GM12878 (cell line): Measurements from ENCODE around the gene MGARP. TPM values are rescaled to one million over a fixed set of nuclear protein-coding genes. Genes with fewer than 3 reads are reported as not detected.

ENCODE experiments used
- ASH2L ChIP-seq: fragments of 300-600, 200-600 bp; sonication (generic); IDR thresholded peaks from 2 replicates; pipeline ENCODE4 v1.6.1; 2017; ENCODE audit warnings: low read depth, mild to moderate bottlenecking, borderline replicate concordance
- BACH1 ChIP-seq: fragments of 450-650 bp; IDR thresholded peaks from 2 replicates; pipeline ENCODE4 v1.6.1; 2017; ENCODE audit warnings: mild to moderate bottlenecking, borderline replicate concordance
- BHLHE40 ChIP-seq, 2 experiments: fragments of 450-650 bp in 1 of 2; IDR thresholded peaks; 2 replicates each; pipeline ENCODE4 v1.6.1; 2011 to 2017; ENCODE audit warnings: low read depth in 2 of 2, borderline replicate concordance in 1 of 2, improper control_type of control experiment in 1 of 2, low read length in 1 of 2, mild to moderate bottlenecking in 1 of 2
- BMI1 ChIP-seq: fragments of 450-650 bp; IDR thresholded peaks from 2 replicates; pipeline ENCODE4 v1.6.1; 2016; ENCODE audit warnings: mild to moderate bottlenecking, moderate library complexity, borderline replicate concordance
- CBX3 ChIP-seq: fragments of 200-600 bp; sonication (generic); IDR thresholded peaks from 2 replicates; pipeline ENCODE4 v1.6.1; 2016; ENCODE audit warnings: low read depth, borderline replicate concordance
- CHD1 ChIP-seq: IDR thresholded peaks from 2 replicates; pipeline ENCODE4 v1.6.1; 2012; ENCODE audit warnings: low read depth, low read length, improper control_type of control experiment
- CHD4 ChIP-seq: fragments of 200-600 bp; sonication (generic); IDR thresholded peaks from 2 replicates; pipeline ENCODE4 v1.6.1; 2016; ENCODE audit warnings: mild to moderate bottlenecking
- DPF2 ChIP-seq: fragments of 450-650 bp; IDR thresholded peaks from 2 replicates; pipeline ENCODE4 v1.6.1; 2017; ENCODE audit warnings: mild to moderate bottlenecking
- EP300 ChIP-seq, 2 experiments: fragments of 150-350 bp in 1 of 2; IDR thresholded peaks; 2 replicates each; pipeline ENCODE4 v1.6.1; 2011 to 2012; ENCODE audit warnings: low read depth in 2 of 2, low read length in 2 of 2, borderline replicate concordance in 1 of 2, improper control_type of control experiment in 1 of 2, inconsistent platforms in 1 of 2; ENCODE audit not compliant: control insufficient read depth in 1 of 2
- ESRRA ChIP-seq: IDR thresholded peaks from 2 replicates; pipeline ENCODE4 v1.6.1; 2012; ENCODE audit warnings: mild to moderate bottlenecking, low read length, improper control_type of control experiment
- EZH2 ChIP-seq: IDR thresholded peaks from 2 replicates; pipeline ENCODE4 v1.6.1; 2012; ENCODE audit warnings: low read depth, mild to moderate bottlenecking, control low read depth, inconsistent platforms, low read length, borderline replicate concordance; ENCODE audit not compliant: control insufficient read depth
- GATAD2B ChIP-seq: fragments of 450-650 bp; conservative IDR thresholded peaks from 2 replicates; pipeline ENCODE4 v1.6.1; 2017; ENCODE audit warnings: low read depth, mild to moderate bottlenecking, moderate library complexity
- HDAC6 ChIP-seq: fragments of 200-600 bp; sonication (generic); IDR thresholded peaks from one replicate; pipeline ENCODE4 v1.8.0; 2017; ENCODE audit warnings: antibody characterized with exemption; ENCODE audit not compliant: unreplicated experiment
- MEF2B ChIP-seq: fragments of 450-650 bp; IDR thresholded peaks from 2 replicates; pipeline ENCODE4 v1.6.1; 2018; ENCODE audit warnings: mild to moderate bottlenecking, moderate library complexity; ENCODE audit not compliant: partially characterized antibody, poor library complexity, severe bottlenecking
- MYB ChIP-seq: fragments of 150-350 bp; IDR thresholded peaks from 2 replicates; pipeline ENCODE4 v1.6.1; 2014; ENCODE audit warnings: mild to moderate bottlenecking, low read depth, low read length, borderline replicate concordance
- POLR2A ChIP-seq: IDR thresholded peaks from 2 replicates; pipeline ENCODE4 v1.6.1; 2011; ENCODE audit warnings: low read depth, mild to moderate bottlenecking, low read length
- RFX5 ChIP-seq: IDR thresholded peaks from 2 replicates; pipeline ENCODE4 v1.6.1; 2011; ENCODE audit warnings: low read depth, low read length, improper control_type of control experiment
- SMAD5 ChIP-seq: IDR thresholded peaks from 2 replicates; pipeline ENCODE4 v1.6.1; 2016; ENCODE audit warnings: antibody characterized with exemption, low read depth
- SMC3 ChIP-seq: IDR thresholded peaks from 2 replicates; pipeline ENCODE4 v1.6.1; 2011; ENCODE audit warnings: low read length, improper control_type of control experiment, borderline replicate concordance
- SPI1 ChIP-seq: IDR thresholded peaks from 2 replicates; pipeline ENCODE4 v1.6.1; 2011; ENCODE audit warnings: low read depth, mild to moderate bottlenecking, low read length, moderate library complexity, borderline replicate concordance; ENCODE audit not compliant: insufficient read depth
- STAT1 ChIP-seq: fragments of 450-650 bp; conservative IDR thresholded peaks from 2 replicates; pipeline ENCODE4 v1.6.1; 2014; ENCODE audit warnings: antibody characterized with exemption, mild to moderate bottlenecking
- YBX1 ChIP-seq: fragments of 450-650 bp; IDR thresholded peaks from 2 replicates; pipeline ENCODE4 v1.6.1; 2016; ENCODE audit warnings: antibody characterized with exemption
- ZBTB33 ChIP-seq: fragments of 450-650 bp; IDR thresholded peaks from 2 replicates; pipeline ENCODE4 v1.6.1; 2017; ENCODE audit warnings: mild to moderate bottlenecking
- ZZZ3 ChIP-seq: IDR thresholded peaks from 2 replicates; pipeline ENCODE4 v1.6.1; 2011; ENCODE audit warnings: low read depth; ENCODE audit not compliant: control insufficient read depth, insufficient read length
- polyA plus RNA-seq, 11 experiments: library from polyadenylated mRNA; depleted of rRNA in 4 of 11; unstranded in 6 of 11; stranded (reverse) in 5 of 11; fragments of >200 nt; fragmentation: Nextera tagmentation in 4 of 11; fragmentation: Illumina TruSeq in 1 of 11; extraction: Ambion mirVana in 4 of 11; extraction: Trizol in 1 of 11; gene quantifications; 1 replicate in 1 of 11; 2 replicates in 10 of 11; pipeline versions ENCODE4 v1.2.1 to v1.2.3, GENCODE V29; 2011 to 2016; ENCODE audit warnings: inconsistent platforms in 2 of 11, missing spikeins in 2 of 11, low read depth in 1 of 11
- total RNA-seq, 4 experiments: library from RNA; depleted of rRNA in 3 of 4; stranded (reverse); fragments of >200 nt in 3 of 4; fragmentation: Illumina TruSeq in 1 of 4; extraction: Trizol in 1 of 4; gene quantifications; 2 replicates each; pipeline versions ENCODE4 v1.2.1 to v1.2.3, GENCODE V29; 2013 to 2021
- TF ChIP-seq, protein P1 (sequence below): IDR thresholded peaks from 2 replicates; pipeline ENCODE4 v1.6.1; 2011; ENCODE audit warnings: low read depth, low read length, improper control_type of control experiment, borderline replicate concordance
- TF ChIP-seq, protein P2 (sequence below): IDR thresholded peaks from 2 replicates; pipeline ENCODE4 v1.6.1; 2012; ENCODE audit warnings: low read depth, low read length, improper control_type of control experiment

The MGARP gene
- total and polyA plus RNA-seq, 10 of the 15 experiments (the other 5 are each of a cell fraction or from before 2014, with no cell fraction given), result 0.04 to 0.23 (median 0.08) TPM; not detected in 7

DNA sequence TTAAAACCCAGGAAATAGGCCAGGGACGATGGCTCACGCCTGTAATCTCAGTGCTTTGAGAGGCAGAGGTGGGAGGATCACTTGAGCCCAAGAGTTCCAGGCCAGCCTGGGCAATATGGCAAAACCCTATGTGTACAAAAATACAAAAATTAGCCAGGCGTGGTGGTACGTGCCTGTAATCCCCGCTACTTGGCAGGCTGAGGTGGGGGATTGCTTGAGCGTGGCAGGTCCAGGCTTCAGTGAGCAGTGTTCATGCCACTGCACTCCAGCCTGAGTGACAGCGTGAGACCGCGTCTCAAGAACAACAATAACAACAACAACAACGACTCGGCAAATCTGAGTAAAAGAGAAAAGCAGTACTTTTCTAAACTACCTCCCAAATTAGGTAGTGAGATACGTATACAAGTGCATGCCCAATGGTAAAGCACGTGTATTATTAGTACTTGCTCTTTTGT lies 35.2 kb upstream of the MGARP start (continued):
- TF ChIP-seq, protein P1, sequence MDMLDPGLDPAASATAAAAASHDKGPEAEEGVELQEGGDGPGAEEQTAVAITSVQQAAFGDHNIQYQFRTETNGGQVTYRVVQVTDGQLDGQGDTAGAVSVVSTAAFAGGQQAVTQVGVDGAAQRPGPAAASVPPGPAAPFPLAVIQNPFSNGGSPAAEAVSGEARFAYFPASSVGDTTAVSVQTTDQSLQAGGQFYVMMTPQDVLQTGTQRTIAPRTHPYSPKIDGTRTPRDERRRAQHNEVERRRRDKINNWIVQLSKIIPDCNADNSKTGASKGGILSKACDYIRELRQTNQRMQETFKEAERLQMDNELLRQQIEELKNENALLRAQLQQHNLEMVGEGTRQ, result no peak
- TF ChIP-seq BACH1 (no peak), RFX5 (no peak), CBX3 (no peak), YBX1 (no peak), ZZZ3 (no peak), ESRRA (no peak), ASH2L (no peak), GATAD2B (no peak), SMAD5 (no peak), DPF2 (no peak), CHD1 (no peak), BHLHE40 (IDR thresholded peaks at IDR 0.05; ENCODE audit: borderline replicate concordance in 1 of 2, low read depth in 2 of 2, low read length in 1 of 2) (0 out of 4 replicates have a peak, but pooled peaks have one; percentile 24 to 38), SPI1 (no peak), BMI1 (no peak), EZH2 (no peak), SMC3 (no peak), EP300 (IDR thresholded peaks at IDR 0.05; ENCODE audit: borderline replicate concordance in 1 of 2, control insufficient read depth in 1 of 2, low read depth in 2 of 2, low read length in 2 of 2) (no peak), ZBTB33 (no peak), POLR2A (no peak), CHD4 (no peak), HDAC6 (no peak), MYB (no peak), MEF2B (peak; percentile 12), STAT1 (no peak)
- TF ChIP-seq, protein P2, sequence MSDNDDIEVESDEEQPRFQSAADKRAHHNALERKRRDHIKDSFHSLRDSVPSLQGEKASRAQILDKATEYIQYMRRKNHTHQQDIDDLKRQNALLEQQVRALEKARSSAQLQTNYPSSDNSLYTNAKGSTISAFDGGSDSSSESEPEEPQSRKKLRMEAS, result no peak
